Transverse colon (tissue), 4 donors: ENCODE results near the gene DCAF12. TPM values are rescaled to one million over a fixed set of nuclear protein-coding genes. Genes with fewer than 3 reads are reported as not detected.

ENCODE experiments used
- DNase-seq: peaks from one replicate; pipeline ENCODE4 v3.0.0-alpha.2; 2019
- H3K27ac ChIP-seq, 4 donors: fragments of 200-600 bp; sonication (generic); 2 replicates each; pipeline ENCODE4 v1.5.1; 2016 to 2018; ENCODE audit warnings: inconsistent platforms in 4 of 4
- H3K27me3 ChIP-seq: fragments of 200-600 bp; sonication (generic); 2 replicates; pipeline ENCODE4 v1.5.1; 2017; ENCODE audit warnings: inconsistent platforms
- H3K36me3 ChIP-seq, 4 donors: fragments of 200-600 bp; sonication (generic); 2 replicates each; pipeline ENCODE4 v1.5.1; 2017 to 2019; ENCODE audit warnings: inconsistent platforms in 4 of 4
- H3K4me1 ChIP-seq, 4 donors: fragments of 200-600 bp; sonication (generic); 2 replicates each; pipeline ENCODE4 v1.5.1; 2017 to 2020; ENCODE audit warnings: inconsistent platforms in 4 of 4
- H3K4me3 ChIP-seq, 4 donors: fragments of 200-600 bp; sonication (generic); 1 replicate in 1 of 4; 2 replicates in 3 of 4; pipeline versions ENCODE4 v1.5.1 to v1.6.1; 2017 to 2019; ENCODE audit warnings: inconsistent platforms in 4 of 4
- H3K9me3 ChIP-seq, 2 donors: fragments of 200-600 bp; sonication (generic); 2 replicates each; pipeline ENCODE4 v1.5.1; 2017 to 2019; ENCODE audit warnings: inconsistent platforms in 2 of 2
- CTCF ChIP-seq, 5 experiments: fragments of 200-600 bp in 3 of 5; fragments of 450-650 bp in 2 of 5; sonication (generic) in 3 of 5; IDR thresholded peaks; 1 replicate in 2 of 5; 2 replicates in 3 of 5; pipeline ENCODE4 v1.5.1; 2016 to 2017; ENCODE audit warnings: antibody characterized with exemption in 5 of 5, inconsistent platforms in 3 of 5, mild to moderate bottlenecking in 2 of 5, moderate library complexity in 1 of 5
- EP300 ChIP-seq: sonication (generic); formaldehyde crosslinking; IDR thresholded peaks from one replicate; pipeline ENCODE4 v1.6.1; 2017; ENCODE audit warnings: antibody characterized with exemption, low read depth
- POLR2A ChIP-seq: fragments of 450-650 bp; IDR thresholded peaks from one replicate; pipeline ENCODE4 v1.6.1; 2016; ENCODE audit warnings: antibody characterized with exemption, mild to moderate bottlenecking, moderate library complexity
- POLR2AphosphoS5 ChIP-seq, 3 donors: sonication (generic); formaldehyde crosslinking; IDR thresholded peaks; one replicate each; pipeline ENCODE4 v1.6.1; 2016; ENCODE audit warnings: antibody characterized with exemption in 3 of 3
- WGBS, 2 donors: methylation state at CpG; one replicate each; pipeline ENCODE4 v1.1.5; 2018; ENCODE audit warnings: low coverage in 1 of 2; 5-methylcytosine and 5-hydroxymethylcytosine counted together
- in situ Hi-C, 4 donors: fragments of 200-750 bp; cut with MboI; loops; one replicate each; pipeline versions ENCODE4 v1.15.0 to v1.15.1; 2017; ENCODE audit warnings: low sequenced_read_pairs in 3 of 4, low pct_ligation_motif_present in 1 of 4, low pct_unique_long_range_greater_than_20kb in 1 of 4
- intact Hi-C: fragments of 100-400 bp; cut with DNase I; formaldehyde crosslinking; loops from one replicate; pipeline ENCODE4 v1.15.1; 2023; ENCODE audit warnings: low total_unique reads
- total RNA-seq, 4 donors: library from RNA; depleted of rRNA; stranded (reverse); fragments of >200 nt; gene quantifications; one replicate each; pipeline ENCODE4 v1.1.0, GENCODE V29; 2016

Gene DCAF12
- total RNA-seq, 4 donors from 2014 or later = 22.1 to 29.7 (median 26.3) TPM

DNA sequence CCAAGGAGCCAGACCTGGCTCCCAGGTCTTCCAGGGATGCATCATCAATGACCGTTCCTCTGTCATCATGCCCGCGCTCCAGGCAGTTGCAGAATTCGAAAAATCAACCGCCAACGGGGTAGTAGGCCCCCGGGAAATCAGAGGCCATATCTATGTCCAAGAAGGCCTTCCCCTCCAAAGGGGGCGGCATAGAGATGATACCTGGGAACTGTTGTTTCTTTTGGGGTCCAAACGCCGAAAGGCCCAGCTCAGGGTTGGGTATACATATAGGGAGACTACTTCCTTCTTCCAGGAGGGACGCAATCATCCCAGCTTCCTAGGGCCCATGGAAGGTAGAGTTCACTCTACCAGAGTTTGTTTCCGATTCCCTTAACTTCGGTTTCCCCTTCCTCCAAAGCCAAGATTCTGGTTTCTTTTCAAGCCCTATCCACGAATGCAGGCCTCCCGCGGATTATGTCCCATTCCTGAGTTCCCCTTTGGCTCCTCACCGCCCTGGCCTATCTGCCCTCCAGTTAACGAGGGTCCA is 754 bp downstream of the DCAF12 start:
- Histone ChIP-seq H3K36me3 (no peaks in the 10 kb centered on the region), H3K4me3 (peak overlapping the region; percentile 60 to 88 (median 77)), H3K27me3 (no peaks in the 10 kb centered on the region), H3K9me3 (no peaks in the 10 kb centered on the region), H3K4me1 (peaks cover 12 to 38% (median 18%) of the 10 kb centered on the region in 4 donors), H3K27ac (peak overlapping the region; percentile 90 to 97 (median 94))
- WGBS, 2 donors = 3 to 7% methylated on average over 3 to 18 of the region's 18 CpGs
- intact Hi-C loops = loop anchor here (5.0 kb wide), 1 partner anchor 257 kb away; no protein-coding TSS in a partner anchor
- in situ Hi-C loops = no loop called here
- TF ChIP-seq POLR2AphosphoS5 (IDR thresholded peaks at IDR 0.05) (no peak), CTCF (IDR thresholded peaks at IDR 0.05) (no peak), EP300 (no peak), POLR2A (no peak)
- DNase-seq = peak; percentile 16

- peak overlapping the region in 3 of 4 donors; percentile 60 to 88 (median 88) for H3K4me3 ChIP-seq
- H3K9me3 ChIP-seq = no peaks in the 10 kb centered on the region
- TF ChIP-seq CTCF (IDR thresholded peaks at IDR 0.05) (no peak), POLR2AphosphoS5 (IDR thresholded peaks at IDR 0.05) (peak in 2 of 3 donors; percentile 17 to 25)
- intact Hi-C loops (loop anchor here (5.0 kb wide), 1 partner anchor 257 kb away; no protein-coding TSS in a partner anchor), in situ Hi-C loops (no loop called here)
- no peak for DNase-seq
- WGBS, 2 donors = 24 to 53% methylated on average over 3 to 6 of the region's 6 CpGs
- H3K27me3 ChIP-seq = no peaks in the 10 kb centered on the region
- no peaks in the 10 kb centered on the region for H3K36me3 ChIP-seq
- H3K4me1 ChIP-seq = peaks cover 12 to 38% (median 18%) of the 10 kb centered on the region in 4 donors
- H3K27ac ChIP-seq = peak overlapping the region; percentile 90 to 97 (median 94)
Observed at GRCh38 chr9:34124926-34125325, 1.6 kb downstream of the DCAF12 start.

GRCh38 chr9:34124099-34124498 is 2.4 kb downstream of the DCAF12 start:
- Histone ChIP-seq H3K27me3 (no peaks in the 10 kb centered on the region), H3K36me3 (no peaks in the 10 kb centered on the region), H3K4me3 (peak overlapping the region in 1 of 4 donors; percentile 88), H3K27ac (peak overlapping the region in 3 of 4 donors; percentile 93 to 97 (median 94)), H3K9me3 (no peaks in the 10 kb centered on the region), H3K4me1 (peaks cover 12 to 38% (median 18%) of the 10 kb centered on the region in 4 donors)
- intact Hi-C loops (no loop called here), in situ Hi-C loops (no loop called here)
- WGBS, 2 donors = 31 to 41% methylated on average over 2 to 4 of the region's 4 CpGs
- DNase-seq = no peak
- TF ChIP-seq POLR2AphosphoS5 (IDR thresholded peaks at IDR 0.05) (no peak), EP300 (no peak), CTCF (IDR thresholded peaks at IDR 0.05) (no peak), POLR2A (no peak)

- no peaks in the 10 kb centered on the region for H3K9me3 ChIP-seq
Observed at GRCh38 chr9:34123682-34124081, 2.8 kb downstream of the DCAF12 start.

More at GRCh38 chr9:34123682-34124081, 2.8 kb downstream of the DCAF12 start:
- no peak for TF ChIP-seq POLR2A
- Histone ChIP-seq H3K36me3 (no peaks in the 10 kb centered on the region), H3K27ac (no peak overlapping the region), H3K4me3 (no peak overlapping the region), H3K27me3 (no peaks in the 10 kb centered on the region), H3K4me1 (peaks cover 12 to 38% (median 18%) of the 10 kb centered on the region in 4 donors)
- 38 to 52% methylated on average over 4 to 6 of the region's 6 CpGs for WGBS, 2 donors
- intact Hi-C loops = no loop called here
- in situ Hi-C loops = no loop called here
- DNase-seq = peak; percentile 38
